DOHH2 (cell line): Measurements from ENCODE around the gene CFAP157.

Source experiments
- H3F3A ChIP-seq: fragments of 200-600 bp; sonication (generic), shearing (Covaris generic); 2 replicates; pipeline ENCODE4 v1.6.0; 2016; ENCODE audit warnings: antibody characterized with exemption, mild to moderate bottlenecking; ENCODE audit not compliant: control insufficient read depth, insufficient read depth
- H3K27ac ChIP-seq: fragments of 200-600 bp; sonication (generic); 2 replicates; pipeline ENCODE4 v1.5.1; 2014; ENCODE audit warnings: low read depth, mild to moderate bottlenecking, low read length, moderate library complexity
- H3K27me3 ChIP-seq: fragments of 200-600 bp; sonication (generic); 2 replicates; pipeline ENCODE4 v1.6.1; 2014; ENCODE audit warnings: mild to moderate bottlenecking, low read length, mixed read lengths; ENCODE audit not compliant: control insufficient read depth
- H3K36me3 ChIP-seq: fragments of 200-600 bp; sonication (generic); 2 replicates; pipeline ENCODE4 v1.6.1; 2014; ENCODE audit warnings: mild to moderate bottlenecking, low read length, moderate library complexity, mixed read lengths; ENCODE audit not compliant: control insufficient read depth
- H3K4me1 ChIP-seq: fragments of 200-600 bp; sonication (generic); 2 replicates; pipeline ENCODE4 v1.6.1; 2014; ENCODE audit warnings: mild to moderate bottlenecking, low read length, mixed read lengths; ENCODE audit not compliant: control insufficient read depth
- H3K4me2 ChIP-seq: fragments of 200-600 bp; sonication (generic); 2 replicates; pipeline ENCODE4 v1.6.0; 2014; ENCODE audit warnings: mild to moderate bottlenecking, low read length, moderate library complexity
- H3K4me3 ChIP-seq: fragments of 200-600 bp; sonication (generic); 2 replicates; pipeline ENCODE4 v1.5.1; 2014; ENCODE audit warnings: mild to moderate bottlenecking, low read length, mixed read lengths
- H3K79me2 ChIP-seq: fragments of 200-600 bp; sonication (generic); 2 replicates; pipeline ENCODE4 v1.6.1; 2014; ENCODE audit warnings: mild to moderate bottlenecking, low read length, mixed read lengths; ENCODE audit not compliant: control insufficient read depth
- H3K9me2 ChIP-seq: fragments of 200-600 bp; sonication (generic); replicated peaks from 2 replicates; pipeline ENCODE4 v1.6.1; 2014; ENCODE audit warnings: mild to moderate bottlenecking, low read length, mixed read lengths; ENCODE audit not compliant: control insufficient read depth
- H3K9me3 ChIP-seq: fragments of 200-600 bp; sonication (generic); 2 replicates; pipeline ENCODE4 v1.6.1; 2014; ENCODE audit warnings: antibody characterized with exemption, low read length, mixed read lengths; ENCODE audit not compliant: control insufficient read depth, insufficient read depth
- H4K20me1 ChIP-seq: fragments of 200-600 bp; sonication (generic); 2 replicates; pipeline ENCODE4 v1.6.0; 2014; ENCODE audit warnings: low read depth, mild to moderate bottlenecking, antibody characterized with exemption, low read length, moderate library complexity; ENCODE audit not compliant: control insufficient read depth, insufficient read depth
- CTCF ChIP-seq: fragments of 200-600 bp; sonication (generic); IDR thresholded peaks from one replicate; pipeline ENCODE4 v1.5.1; 2014; ENCODE audit warnings: antibody characterized with exemption, mild to moderate bottlenecking, low read depth, low read length; ENCODE audit not compliant: poor library complexity, severe bottlenecking
- EZH2phosphoT487 ChIP-seq: fragments of 200-600 bp; sonication (generic); IDR thresholded peaks from 2 replicates; pipeline ENCODE4 v1.6.1; 2017; ENCODE audit warnings: borderline replicate concordance, mild to moderate bottlenecking, antibody characterized with exemption, low read length, moderate library complexity, mixed read lengths

The CFAP157 gene

GRCh38 chr9:127676638-127677037 is 30.1 kb upstream of the CFAP157 start:
- Histone ChIP-seq H3K36me3 (no peaks in the 10 kb centered on the region), H3K9me3 (no peaks in the 10 kb centered on the region)

GRCh38 chr9:127679506-127679905 is 27.3 kb upstream of the CFAP157 start:
- Histone ChIP-seq H3K9me3 (no peaks in the 10 kb centered on the region), H3K36me3 (no peaks in the 10 kb centered on the region), H3K9me2 (no peaks in the 10 kb centered on the region)

More at GRCh38 chr9:127676638-127677037, 30.1 kb upstream of the CFAP157 start:
- H3K79me2 ChIP-seq = no peaks in the 10 kb centered on the region
- no peak overlapping the region for H3K4me2 ChIP-seq
- H3K27me3 ChIP-seq = no peaks in the 10 kb centered on the region
- H3K4me3 ChIP-seq = no peak overlapping the region
- no peaks in the 10 kb centered on the region for H3F3A ChIP-seq
- H3K9me2 ChIP-seq = no peaks in the 10 kb centered on the region
- H4K20me1 ChIP-seq = no peaks in the 10 kb centered on the region
- no peaks in the 10 kb centered on the region for H3K4me1 ChIP-seq
- no peak for TF ChIP-seq CTCF
- TF ChIP-seq EZH2phosphoT487 = no peak
- no peak overlapping the region for H3K27ac ChIP-seq

GRCh38 chr9:127680226-127680625 is 26.6 kb upstream of the CFAP157 start:
- Histone ChIP-seq H3K27me3 (no peaks in the 10 kb centered on the region), H3K4me3 (no peak overlapping the region), H3K9me2 (no peaks in the 10 kb centered on the region), H3K4me2 (no peak overlapping the region), H3K9me3 (no peaks in the 10 kb centered on the region), H3K4me1 (no peaks in the 10 kb centered on the region), H3K36me3 (no peaks in the 10 kb centered on the region), H3K79me2 (no peaks in the 10 kb centered on the region), H3K27ac (no peak overlapping the region), H4K20me1 (no peaks in the 10 kb centered on the region), H3F3A (no peaks in the 10 kb centered on the region)
- TF ChIP-seq CTCF = no peak
- TF ChIP-seq EZH2phosphoT487 = no peak

More at GRCh38 chr9:127679506-127679905, 27.3 kb upstream of the CFAP157 start:
- Histone ChIP-seq H3K79me2 (no peaks in the 10 kb centered on the region), H3F3A (no peaks in the 10 kb centered on the region), H4K20me1 (no peaks in the 10 kb centered on the region), H3K4me1 (no peaks in the 10 kb centered on the region), H3K4me3 (no peak overlapping the region), H3K27ac (no peak overlapping the region), H3K27me3 (no peaks in the 10 kb centered on the region), H3K4me2 (no peak overlapping the region)
- TF ChIP-seq EZH2phosphoT487 = no peak
- TF ChIP-seq CTCF = no peak

- no peaks in the 10 kb centered on the region for H3K36me3 ChIP-seq
- TF ChIP-seq CTCF = no peak
- TF ChIP-seq EZH2phosphoT487 = no peak
Measured at GRCh38 chr9:127680846-127681245, 25.9 kb upstream of the CFAP157 start.

More at GRCh38 chr9:127680846-127681245, 25.9 kb upstream of the CFAP157 start:
- no peaks in the 10 kb centered on the region for H4K20me1 ChIP-seq
- H3K9me3 ChIP-seq = no peaks in the 10 kb centered on the region
- no peak overlapping the region for H3K4me2 ChIP-seq
- no peak overlapping the region for H3K4me3 ChIP-seq
- no peaks in the 10 kb centered on the region for H3K27me3 ChIP-seq
- H3K27ac ChIP-seq = no peak overlapping the region
- H3K79me2 ChIP-seq = no peaks in the 10 kb centered on the region
- H3K4me1 ChIP-seq = no peaks in the 10 kb centered on the region
- H3F3A ChIP-seq = no peaks in the 10 kb centered on the region
- no peaks in the 10 kb centered on the region for H3K9me2 ChIP-seq
